AG09309 (cell line): ENCODE measurements around the gene FILIP1L.

Experiments
- DNase-seq: peaks from one replicate; pipeline ENCODE4 v3.0.0-alpha.2; 2010; ENCODE audit warnings: low read depth
- H3K4me3 ChIP-seq: 2 replicates; pipeline ENCODE4 v1.5.1; 2011; ENCODE audit warnings: mild to moderate bottlenecking, low read depth, low read length, moderate library complexity; ENCODE audit not compliant: control insufficient read depth
- CTCF ChIP-seq: IDR thresholded peaks from 2 replicates; pipeline ENCODE4 v1.5.1; 2011; ENCODE audit warnings: mild to moderate bottlenecking, low read depth, low read length, inconsistent platforms; ENCODE audit not compliant: insufficient read depth, control insufficient read depth; ENCODE audit errors: missing control alignments

The FILIP1L gene

DNA sequence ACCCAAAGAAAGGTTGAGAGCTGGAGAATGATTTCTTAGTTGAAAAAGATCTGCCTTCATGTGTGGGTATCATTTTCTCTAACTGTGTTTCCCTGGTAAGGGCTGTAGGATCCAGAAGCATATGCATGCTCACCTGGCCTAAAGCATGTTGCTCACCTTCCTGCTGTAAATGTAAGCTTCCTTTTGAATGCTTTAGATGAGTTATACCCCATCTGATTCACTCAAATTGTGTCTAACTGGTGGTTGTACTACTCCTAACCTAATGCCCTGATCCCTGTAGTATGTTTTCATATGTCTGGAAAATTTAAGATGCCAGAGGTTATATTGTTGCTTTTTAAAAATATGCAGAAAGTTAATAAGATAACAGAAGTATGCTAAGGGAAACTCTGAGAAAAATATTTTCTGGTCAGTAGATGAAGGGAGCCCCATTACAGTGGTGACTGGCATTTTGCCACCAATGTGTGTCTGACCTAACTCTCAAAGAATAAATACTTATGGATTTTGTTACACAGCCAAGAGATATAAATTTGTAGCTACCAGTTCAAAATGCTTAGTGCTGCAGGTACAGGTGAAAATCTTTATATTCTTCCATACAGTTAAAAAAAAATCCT lies 7.7 kb downstream of the FILIP1L start:
- H3K4me3 ChIP-seq = no peak overlapping the region
- DNase-seq = no peak
- TF ChIP-seq CTCF = no peak

- no peak overlapping the region for H3K4me3 ChIP-seq
- no peak for DNase-seq
- no peak for TF ChIP-seq CTCF
Observed at GRCh38 chr3:100106094-100106493, 8.2 kb downstream of the FILIP1L start.

- DNase-seq = no peak
- no peak for TF ChIP-seq CTCF
- no peak overlapping the region for H3K4me3 ChIP-seq
Observed at GRCh38 chr3:100105501-100105900, 8.8 kb downstream of the FILIP1L start.

- DNase-seq = no peak
- TF ChIP-seq CTCF = no peak
- H3K4me3 ChIP-seq = no peak overlapping the region
Observed at GRCh38 chr3:100104817-100105413, 9.4 kb downstream of the FILIP1L start.

DNA sequence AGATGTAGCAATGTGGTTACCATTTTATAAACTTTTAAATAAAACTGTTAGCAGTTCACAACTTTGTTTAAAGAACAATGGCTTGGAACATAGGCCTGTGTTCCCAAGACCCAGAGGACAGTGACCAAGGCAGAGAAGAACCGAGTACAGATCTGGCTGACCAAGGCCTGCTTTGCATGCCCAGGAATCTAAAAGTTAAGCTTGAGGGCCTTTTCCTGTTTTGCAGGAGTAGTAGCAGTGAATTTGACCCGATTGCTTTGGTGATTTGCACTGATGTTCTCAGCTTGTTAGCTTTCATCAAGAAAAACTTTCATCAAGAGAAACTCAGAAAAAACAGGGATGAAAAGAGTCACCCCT lies 9.9 kb downstream of the FILIP1L start:
- TF ChIP-seq CTCF = no peak
- no peak for DNase-seq
- H3K4me3 ChIP-seq = no peak overlapping the region

GRCh38 chr3:100103558-100104441 lies 10.5 kb downstream of the FILIP1L start:
- DNase-seq = no peak
- TF ChIP-seq CTCF = no peak
- H3K4me3 ChIP-seq = no peak overlapping the region
